AG10803 (cell line): ENCODE measurements around the gene ZBTB45.

ENCODE experiments used
- DNase-seq: peaks from one replicate; pipeline ENCODE4 v3.0.0; 2010; ENCODE audit warnings: low read depth
- H3K4me3 ChIP-seq: 2 replicates; pipeline ENCODE4 v1.5.1; 2011; ENCODE audit warnings: mild to moderate bottlenecking, low read length, control low read depth
- CTCF ChIP-seq: conservative IDR thresholded peaks from 2 replicates; pipeline ENCODE4 v1.5.1; 2011; ENCODE audit warnings: mild to moderate bottlenecking, low read length, control low read depth, inconsistent platforms

Gene ZBTB45

GRCh38 chr19:58552655-58553054 is 33.0 kb upstream of the ZBTB45 start:
- no peak overlapping the region for H3K4me3 ChIP-seq
- no peak for DNase-seq
- TF ChIP-seq CTCF = no peak

GRCh38 chr19:58551577-58552471 is 32.2 kb upstream of the ZBTB45 start:
- H3K4me3 ChIP-seq = no peak overlapping the region
- TF ChIP-seq CTCF = no peak
- no peak for DNase-seq

- DNase-seq = no peak
- no peak for TF ChIP-seq CTCF
- no peak overlapping the region for H3K4me3 ChIP-seq
These were observed 31.5 kb upstream of the ZBTB45 start for GRCh38 chr19:58551123-58551497.

GRCh38 chr19:58550362-58551122 is 30.9 kb upstream of the ZBTB45 start:
- H3K4me3 ChIP-seq = no peak overlapping the region
- no peak for DNase-seq
- TF ChIP-seq CTCF = no peak

GRCh38 chr19:58549664-58550361 is 30.2 kb upstream of the ZBTB45 start:
- H3K4me3 ChIP-seq = no peak overlapping the region
- TF ChIP-seq CTCF = no peak
- no peak for DNase-seq

- TF ChIP-seq CTCF = no peak
- no peak overlapping the region for H3K4me3 ChIP-seq
- no peak for DNase-seq
These were observed 29.5 kb upstream of the ZBTB45 start for GRCh38 chr19:58548859-58549663.
